LNCaP clone FGC (cell line): Measurements from ENCODE around the gene PLXNA2.

Experiments used
- DNase-seq: peaks from one replicate; pipeline ENCODE4 v3.0.0-alpha.2; 2011; ENCODE audit warnings: low read depth
- H3K4me3 ChIP-seq: 2 replicates; pipeline ENCODE4 v1.5.1; 2011; ENCODE audit warnings: mild to moderate bottlenecking, low read depth, low read length, control low read depth
- CTCF ChIP-seq: IDR thresholded peaks from 2 replicates; pipeline ENCODE4 v1.5.1; 2012; ENCODE audit warnings: mild to moderate bottlenecking; ENCODE audit not compliant: control insufficient read depth, insufficient read depth; ENCODE audit errors: extremely low read depth

The PLXNA2 gene

GRCh38 chr1:208024406-208024805 is 219.8 kb downstream of the PLXNA2 start:
- TF ChIP-seq CTCF, result no peak
- no peak overlapping the region for H3K4me3 ChIP-seq
- DNase-seq, result no peak

- no peak for DNase-seq
- no peak for TF ChIP-seq CTCF
- no peak overlapping the region for H3K4me3 ChIP-seq
Observed at GRCh38 chr1:208019257-208019656, 224.9 kb downstream of the PLXNA2 start.

- no peak for DNase-seq
- no peak for TF ChIP-seq CTCF
Observed at GRCh38 chr1:208015255-208015654, 228.9 kb downstream of the PLXNA2 start.

GRCh38 chr1:208013210-208013609 is 231.0 kb downstream of the PLXNA2 start:
- H3K4me3 ChIP-seq, result no peak overlapping the region
- no peak for TF ChIP-seq CTCF
- no peak for DNase-seq

More at GRCh38 chr1:208015255-208015654, 228.9 kb downstream of the PLXNA2 start:
- no peak overlapping the region for H3K4me3 ChIP-seq

GRCh38 chr1:208012721-208013120 is 231.5 kb downstream of the PLXNA2 start:
- no peak for DNase-seq
- TF ChIP-seq CTCF, result no peak
- no peak overlapping the region for H3K4me3 ChIP-seq

- no peak for DNase-seq
- H3K4me3 ChIP-seq, result no peak overlapping the region
- no peak for TF ChIP-seq CTCF
Observed at GRCh38 chr1:208010487-208011071, 233.6 kb downstream of the PLXNA2 start.
